ENCODE results near the gene HSDL1. TPM values are rescaled to one million over a fixed set of nuclear protein-coding genes. Genes with fewer than 3 reads are reported as not detected.

HSDL1 gene
- total RNA-seq, 4 donors from 2014 or later: 8.3 to 22.8 (median 12.4) TPM

- Histone ChIP-seq H3K4me3 (no peak overlapping the region), H3K4me1 (no peaks in the 10 kb centered on the region), H3K36me3 (peaks cover 31% of the 10 kb centered on the region), H3K27ac (no peak overlapping the region), H3K9me3 (no peaks in the 10 kb centered on the region), H3K27me3 (no peaks in the 10 kb centered on the region)
- DNase-seq (ENCODE audit: low spot score in 2 of 2): no peak
- TF ChIP-seq, protein P1, sequence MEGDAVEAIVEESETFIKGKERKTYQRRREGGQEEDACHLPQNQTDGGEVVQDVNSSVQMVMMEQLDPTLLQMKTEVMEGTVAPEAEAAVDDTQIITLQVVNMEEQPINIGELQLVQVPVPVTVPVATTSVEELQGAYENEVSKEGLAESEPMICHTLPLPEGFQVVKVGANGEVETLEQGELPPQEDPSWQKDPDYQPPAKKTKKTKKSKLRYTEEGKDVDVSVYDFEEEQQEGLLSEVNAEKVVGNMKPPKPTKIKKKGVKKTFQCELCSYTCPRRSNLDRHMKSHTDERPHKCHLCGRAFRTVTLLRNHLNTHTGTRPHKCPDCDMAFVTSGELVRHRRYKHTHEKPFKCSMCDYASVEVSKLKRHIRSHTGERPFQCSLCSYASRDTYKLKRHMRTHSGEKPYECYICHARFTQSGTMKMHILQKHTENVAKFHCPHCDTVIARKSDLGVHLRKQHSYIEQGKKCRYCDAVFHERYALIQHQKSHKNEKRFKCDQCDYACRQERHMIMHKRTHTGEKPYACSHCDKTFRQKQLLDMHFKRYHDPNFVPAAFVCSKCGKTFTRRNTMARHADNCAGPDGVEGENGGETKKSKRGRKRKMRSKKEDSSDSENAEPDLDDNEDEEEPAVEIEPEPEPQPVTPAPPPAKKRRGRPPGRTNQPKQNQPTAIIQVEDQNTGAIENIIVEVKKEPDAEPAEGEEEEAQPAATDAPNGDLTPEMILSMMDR (IDR thresholded peaks at IDR 0.05): no peak
- TF ChIP-seq POLR2A (IDR thresholded peaks at IDR 0.05) (no peak), EP300 (IDR thresholded peaks at IDR 0.05) (no peak), POLR2AphosphoS5 (IDR thresholded peaks at IDR 0.05) (no peak)
- 91% methylated on average over 7 of the region's 7 CpGs for WGBS
These were observed 12.3 kb downstream of the HSDL1 start for GRCh38 chr16:84132527-84133285.

GRCh38 chr16:84131117-84131516, 13.9 kb downstream of the HSDL1 start:
- DNase-seq (ENCODE audit: low spot score in 2 of 2): no peak
- Histone ChIP-seq H3K27me3 (no peaks in the 10 kb centered on the region), H3K27ac (no peak overlapping the region), H3K9me3 (no peaks in the 10 kb centered on the region), H3K4me3 (no peak overlapping the region), H3K36me3 (peaks cover 33% of the 10 kb centered on the region), H3K4me1 (no peaks in the 10 kb centered on the region)
- WGBS: 85% methylated on average over 5 of the region's 5 CpGs
- no peak for TF ChIP-seq POLR2A (IDR thresholded peaks at IDR 0.05)

- H3K27ac ChIP-seq: no peak overlapping the region
- 84% methylated on average over 7 of the region's 7 CpGs for WGBS
- H3K4me1 ChIP-seq: peaks cover 3% of the 10 kb centered on the region
- no peak for DNase-seq (ENCODE audit: low spot score in 2 of 2)
- no peaks in the 10 kb centered on the region for H3K9me3 ChIP-seq
- no peak overlapping the region for H3K4me3 ChIP-seq
- TF ChIP-seq POLR2AphosphoS5 (IDR thresholded peaks at IDR 0.05) (no peak), EP300 (IDR thresholded peaks at IDR 0.05) (no peak), POLR2A (IDR thresholded peaks at IDR 0.05) (no peak)
- TF ChIP-seq, protein P1 (IDR thresholded peaks at IDR 0.05): no peak
- H3K27me3 ChIP-seq: no peaks in the 10 kb centered on the region
- H3K36me3 ChIP-seq: peaks cover 37% of the 10 kb centered on the region
These were observed 20.5 kb downstream of the HSDL1 start for GRCh38 chr16:84124257-84125073.

DNA sequence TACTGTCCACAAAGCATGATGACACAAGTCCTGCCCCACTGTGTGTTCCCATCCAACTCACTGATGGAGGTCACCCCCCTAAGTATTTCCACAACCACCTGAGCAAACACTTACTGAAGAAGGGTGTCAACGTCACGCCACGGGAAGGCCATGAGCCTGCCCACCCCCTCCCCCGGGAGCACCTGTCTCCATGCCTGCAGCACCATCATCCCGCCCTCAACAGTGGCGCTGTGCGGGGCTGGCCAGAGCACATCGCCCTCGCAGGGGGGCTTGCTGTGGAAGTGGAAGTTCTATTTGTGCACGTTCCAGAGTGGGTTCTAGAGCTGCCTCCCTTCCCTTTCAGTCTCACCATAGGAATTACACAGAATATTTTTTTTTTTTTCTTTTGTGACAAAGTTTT, 24.0 kb downstream of the HSDL1 start:
- WGBS: 86% methylated on average over 10 of the region's 10 CpGs
- Histone ChIP-seq H3K9me3 (no peaks in the 10 kb centered on the region), H3K4me1 (peaks cover 18% of the 10 kb centered on the region), H3K36me3 (peaks cover 20% of the 10 kb centered on the region), H3K27ac (no peak overlapping the region), H3K27me3 (no peaks in the 10 kb centered on the region), H3K4me3 (no peak overlapping the region)
- DNase-seq (ENCODE audit: low spot score in 2 of 2): no peak
- TF ChIP-seq EP300 (IDR thresholded peaks at IDR 0.05) (no peak), POLR2A (IDR thresholded peaks at IDR 0.05) (no peak), POLR2AphosphoS5 (IDR thresholded peaks at IDR 0.05) (no peak)
- TF ChIP-seq, protein P1 (IDR thresholded peaks at IDR 0.05): no peak

DNA sequence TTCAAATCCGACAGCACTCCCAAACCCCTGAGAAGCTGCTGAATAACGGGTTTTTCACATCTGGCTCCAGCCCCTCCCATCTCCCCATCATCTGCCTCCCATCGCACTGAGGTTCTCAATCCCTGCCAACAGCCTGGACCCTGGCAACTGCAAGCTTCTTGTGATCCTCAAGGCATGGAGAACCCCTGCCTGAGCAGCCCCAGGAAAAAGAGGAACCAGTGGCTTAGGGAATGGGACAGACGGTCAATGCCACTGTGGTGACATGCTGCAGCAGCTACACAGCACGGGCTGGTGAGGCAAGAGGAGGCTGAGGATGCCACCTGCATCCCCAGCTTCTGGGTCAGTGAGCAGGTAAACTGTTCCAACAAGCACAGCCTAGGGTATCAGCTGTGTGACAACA, 25.0 kb downstream of the HSDL1 start:
- Histone ChIP-seq H3K4me1 (peaks cover 27% of the 10 kb centered on the region), H3K27me3 (no peaks in the 10 kb centered on the region), H3K27ac (no peak overlapping the region), H3K36me3 (peaks cover 20% of the 10 kb centered on the region), H3K9me3 (no peaks in the 10 kb centered on the region), H3K4me3 (no peak overlapping the region)
- no peak for TF ChIP-seq POLR2AphosphoS5 (IDR thresholded peaks at IDR 0.05)
- TF ChIP-seq POLR2A (IDR thresholded peaks at IDR 0.05): no peak
- TF ChIP-seq, protein P1 (IDR thresholded peaks at IDR 0.05): no peak
- no peak for TF ChIP-seq EP300 (IDR thresholded peaks at IDR 0.05)
- DNase-seq (ENCODE audit: low spot score in 2 of 2): no peak
- 41% methylated on average over 5 of the region's 5 CpGs for WGBS
